HEK293 (cell line): ENCODE results near the gene CYP4V2.

Source experiments
- CTCF ChIA-PET: fragments of 350-600 bp; formaldehyde crosslinking; extraction: SDS; loops from one replicate; lab custom pipeline; 2021; ENCODE audit warnings: antibody characterized with exemption; lab: Yijun Ruan, JAX
- POLR2A ChIA-PET: fragments of 300-600 bp; formaldehyde crosslinking; extraction: SDS; loops from one replicate; lab custom pipeline; 2020; ENCODE audit warnings: antibody characterized with exemption, inconsistent platforms; lab: Yijun Ruan, JAX
- H3K27ac ChIP-seq: fragments of 200-500 bp; sonication (Bioruptor generic); 2 replicates; pipeline ENCODE4 v1.5.1; 2014; ENCODE audit warnings: low read depth, low read length, control low read depth, inconsistent platforms; ENCODE audit errors: extremely low read depth
- H3K36me3 ChIP-seq, 2 experiments: fragments of 200-500 bp in 1 of 2; sonication (Bioruptor generic) in 1 of 2; 1 replicate in 1 of 2; 2 replicates in 1 of 2; pipeline ENCODE4 v1.5.1; 2014 to 2017; ENCODE audit warnings: inconsistent platforms in 2 of 2, low read length in 2 of 2; ENCODE audit not compliant: control insufficient read depth in 2 of 2, insufficient read depth in 1 of 2
- H3K4me1 ChIP-seq: fragments of 200-500 bp; sonication (Bioruptor generic); 2 replicates; pipeline ENCODE4 v1.5.1; 2014; ENCODE audit warnings: mild to moderate bottlenecking, low read length, inconsistent platforms; ENCODE audit not compliant: control insufficient read depth, insufficient read depth
- H3K4me3 ChIP-seq: 2 replicates; pipeline ENCODE4 v1.5.1; 2011; ENCODE audit warnings: low read depth, mild to moderate bottlenecking, control low read depth, low read length, moderate library complexity
- H3K9me3 ChIP-seq: fragments of 200-500 bp; sonication (Bioruptor generic); 2 replicates; pipeline ENCODE4 v1.5.1; 2014; ENCODE audit warnings: low read depth, low read length, inconsistent platforms; ENCODE audit not compliant: control insufficient read depth, insufficient read depth
- KLF1 ChIP-seq: fragments of 450-650 bp; formaldehyde crosslinking; IDR thresholded peaks from 2 replicates; pipeline ENCODE4 v1.5.1; 2016; ENCODE audit warnings: missing biosample characterization, missing genetic modification characterization
- KLF8 ChIP-seq: fragments of 450-650 bp; formaldehyde crosslinking; IDR thresholded peaks from 2 replicates; pipeline ENCODE4 v1.5.1; 2016; ENCODE audit warnings: missing biosample characterization, missing genetic modification characterization
- MEIS1 ChIP-seq: sonication (generic); formaldehyde crosslinking; IDR thresholded peaks from 2 replicates; pipeline ENCODE4 v1.8.1; 2022; ENCODE audit warnings: missing genetic modification reagents, mild to moderate bottlenecking, borderline replicate concordance
- RBAK ChIP-seq: fragments of 450-650 bp; formaldehyde crosslinking; IDR thresholded peaks from 2 replicates; pipeline ENCODE4 v1.5.1; 2016; ENCODE audit warnings: missing biosample characterization, missing genetic modification characterization
- SCRT2 ChIP-seq: fragments of 450-650 bp; formaldehyde crosslinking; IDR thresholded peaks from 2 replicates; pipeline ENCODE4 v1.5.1; 2016; ENCODE audit warnings: missing biosample characterization, missing genetic modification characterization
- YY1 ChIP-seq: fragments of 450-650 bp; formaldehyde crosslinking; IDR thresholded peaks from 2 replicates; pipeline ENCODE4 v1.5.1; 2018; ENCODE audit warnings: missing biosample characterization, missing genetic modification characterization
- ZBTB1 ChIP-seq: fragments of 450-650 bp; formaldehyde crosslinking; IDR thresholded peaks from 2 replicates; pipeline ENCODE4 v1.5.1; 2016; ENCODE audit warnings: missing biosample characterization, missing genetic modification characterization
- ZBTB17 ChIP-seq: fragments of 450-650 bp; formaldehyde crosslinking; IDR thresholded peaks from 2 replicates; pipeline ENCODE4 v1.5.1; 2016; ENCODE audit warnings: missing biosample characterization, missing genetic modification characterization
- ZNF133 ChIP-seq: fragments of 450-650 bp; formaldehyde crosslinking; IDR thresholded peaks from 2 replicates; pipeline ENCODE4 v1.5.1; 2016; ENCODE audit warnings: missing biosample characterization, missing genetic modification characterization
- ZNF140 ChIP-seq: fragments of 450-650 bp; formaldehyde crosslinking; IDR thresholded peaks from 2 replicates; pipeline ENCODE4 v1.5.1; 2016; ENCODE audit warnings: missing biosample characterization, missing genetic modification characterization
- ZNF146 ChIP-seq: fragments of 450-650 bp; formaldehyde crosslinking; IDR thresholded peaks from 2 replicates; pipeline ENCODE4 v1.5.1; 2016; ENCODE audit warnings: missing biosample characterization, missing genetic modification characterization
- ZNF354C ChIP-seq: fragments of 450-650 bp; formaldehyde crosslinking; IDR thresholded peaks from 2 replicates; pipeline ENCODE4 v1.5.1; 2016; ENCODE audit warnings: missing biosample characterization, missing genetic modification characterization, low read depth, borderline replicate concordance
- ZNF585B ChIP-seq: fragments of 450-650 bp; formaldehyde crosslinking; IDR thresholded peaks from 2 replicates; pipeline ENCODE4 v1.5.1; 2016; ENCODE audit warnings: missing biosample characterization, missing genetic modification characterization
- ZNF626 ChIP-seq: fragments of 450-650 bp; sonication (Bioruptor Pico); formaldehyde crosslinking; IDR thresholded peaks from 2 replicates; pipeline ENCODE4 v1.5.1; 2018; ENCODE audit warnings: missing biosample characterization, missing genetic modification characterization, inconsistent platforms
- ZNF660 ChIP-seq: fragments of 450-650 bp; IDR thresholded peaks from 2 replicates; pipeline ENCODE4 v1.5.1; 2018; ENCODE audit warnings: missing biosample characterization, mild to moderate bottlenecking, missing genetic modification characterization
- ZNF670 ChIP-seq: fragments of 450-650 bp; formaldehyde crosslinking; IDR thresholded peaks from 2 replicates; pipeline ENCODE4 v1.5.1; 2016; ENCODE audit warnings: missing biosample characterization, missing genetic modification characterization, low read depth
- ZNF76 ChIP-seq: fragments of 450-650 bp; formaldehyde crosslinking; IDR thresholded peaks from 2 replicates; pipeline ENCODE4; 2016; ENCODE audit warnings: low read depth, missing biosample characterization, missing genetic modification characterization, borderline replicate concordance
- ZNF768 ChIP-seq: fragments of 450-650 bp; formaldehyde crosslinking; IDR thresholded peaks from 2 replicates; pipeline ENCODE4 v1.5.1; 2018; ENCODE audit warnings: missing biosample characterization, mild to moderate bottlenecking, missing genetic modification characterization
- TF ChIP-seq, protein P1 (sequence below): fragments of 450-650 bp; formaldehyde crosslinking; IDR thresholded peaks from 2 replicates; pipeline ENCODE4 v1.5.1; 2017; ENCODE audit warnings: missing biosample characterization, missing genetic modification characterization
- TF ChIP-seq, protein P2 (sequence below): fragments of 450-650 bp; formaldehyde crosslinking; IDR thresholded peaks from 2 replicates; pipeline ENCODE4 v1.5.1; 2016; ENCODE audit warnings: missing biosample characterization, missing genetic modification characterization
- TF ChIP-seq, protein P3 (sequence below): fragments of 450-650 bp; formaldehyde crosslinking; IDR thresholded peaks from 2 replicates; pipeline ENCODE4 v1.5.1; 2016; ENCODE audit warnings: missing biosample characterization, missing genetic modification characterization
- TF ChIP-seq, protein P4 (sequence below): fragments of 450-650 bp; formaldehyde crosslinking; IDR thresholded peaks from 2 replicates; pipeline ENCODE4 v1.5.1; 2016; ENCODE audit warnings: missing biosample characterization, missing genetic modification characterization
- TF ChIP-seq, protein P5 (sequence below): fragments of 450-650 bp; formaldehyde crosslinking; IDR thresholded peaks from 2 replicates; pipeline ENCODE4 v1.5.1; 2016; ENCODE audit warnings: missing biosample characterization, missing genetic modification characterization

CYP4V2 gene

DNA sequence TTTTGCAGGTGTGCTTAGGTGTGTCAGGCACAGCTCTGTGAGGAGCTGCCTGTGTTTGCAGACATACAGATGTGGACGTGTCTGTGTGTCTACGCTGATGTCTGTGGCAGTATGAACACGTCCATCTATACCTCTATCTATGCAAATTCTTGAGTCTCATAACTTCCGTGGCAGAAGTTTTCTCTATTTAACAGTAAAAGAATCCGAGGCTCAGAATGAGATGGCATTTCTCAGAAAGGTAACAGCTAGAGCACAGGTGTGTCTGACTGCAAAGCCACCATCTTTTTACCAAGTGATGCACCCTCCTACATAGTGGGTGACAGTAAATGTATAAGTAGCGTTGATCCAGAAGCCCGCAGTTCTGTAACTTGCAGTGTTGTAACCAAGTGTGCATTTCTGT, 39.9 kb upstream of the CYP4V2 start (continued):
- TF ChIP-seq, protein P1, sequence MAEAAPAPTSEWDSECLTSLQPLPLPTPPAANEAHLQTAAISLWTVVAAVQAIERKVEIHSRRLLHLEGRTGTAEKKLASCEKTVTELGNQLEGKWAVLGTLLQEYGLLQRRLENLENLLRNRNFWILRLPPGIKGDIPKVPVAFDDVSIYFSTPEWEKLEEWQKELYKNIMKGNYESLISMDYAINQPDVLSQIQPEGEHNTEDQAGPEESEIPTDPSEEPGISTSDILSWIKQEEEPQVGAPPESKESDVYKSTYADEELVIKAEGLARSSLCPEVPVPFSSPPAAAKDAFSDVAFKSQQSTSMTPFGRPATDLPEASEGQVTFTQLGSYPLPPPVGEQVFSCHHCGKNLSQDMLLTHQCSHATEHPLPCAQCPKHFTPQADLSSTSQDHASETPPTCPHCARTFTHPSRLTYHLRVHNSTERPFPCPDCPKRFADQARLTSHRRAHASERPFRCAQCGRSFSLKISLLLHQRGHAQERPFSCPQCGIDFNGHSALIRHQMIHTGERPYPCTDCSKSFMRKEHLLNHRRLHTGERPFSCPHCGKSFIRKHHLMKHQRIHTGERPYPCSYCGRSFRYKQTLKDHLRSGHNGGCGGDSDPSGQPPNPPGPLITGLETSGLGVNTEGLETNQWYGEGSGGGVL, result no peak
- TF ChIP-seq, protein P2, sequence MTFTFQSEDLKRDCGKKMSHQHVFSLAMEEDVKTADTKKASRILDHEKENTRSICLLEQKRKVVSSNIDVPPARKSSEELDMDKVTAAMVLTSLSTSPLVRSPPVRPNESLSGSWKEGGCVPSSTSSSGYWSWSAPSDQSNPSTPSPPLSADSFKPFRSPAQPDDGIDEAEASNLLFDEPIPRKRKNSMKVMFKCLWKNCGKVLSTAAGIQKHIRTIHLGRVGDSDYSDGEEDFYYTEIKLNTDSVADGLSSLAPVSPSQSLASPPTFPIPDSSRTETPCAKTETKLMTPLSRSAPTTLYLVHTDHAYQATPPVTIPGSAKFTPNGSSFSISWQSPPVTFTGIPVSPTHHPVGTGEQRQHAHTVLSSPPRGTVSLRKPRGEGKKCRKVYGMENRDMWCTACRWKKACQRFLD (tag by site-specific recombination), result no peak
- TF ChIP-seq, protein P3, sequence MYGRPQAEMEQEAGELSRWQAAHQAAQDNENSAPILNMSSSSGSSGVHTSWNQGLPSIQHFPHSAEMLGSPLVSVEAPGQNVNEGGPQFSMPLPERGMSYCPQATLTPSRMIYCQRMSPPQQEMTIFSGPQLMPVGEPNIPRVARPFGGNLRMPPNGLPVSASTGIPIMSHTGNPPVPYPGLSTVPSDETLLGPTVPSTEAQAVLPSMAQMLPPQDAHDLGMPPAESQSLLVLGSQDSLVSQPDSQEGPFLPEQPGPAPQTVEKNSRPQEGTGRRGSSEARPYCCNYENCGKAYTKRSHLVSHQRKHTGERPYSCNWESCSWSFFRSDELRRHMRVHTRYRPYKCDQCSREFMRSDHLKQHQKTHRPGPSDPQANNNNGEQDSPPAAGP (tag by site-specific recombination), result no peak

DNA sequence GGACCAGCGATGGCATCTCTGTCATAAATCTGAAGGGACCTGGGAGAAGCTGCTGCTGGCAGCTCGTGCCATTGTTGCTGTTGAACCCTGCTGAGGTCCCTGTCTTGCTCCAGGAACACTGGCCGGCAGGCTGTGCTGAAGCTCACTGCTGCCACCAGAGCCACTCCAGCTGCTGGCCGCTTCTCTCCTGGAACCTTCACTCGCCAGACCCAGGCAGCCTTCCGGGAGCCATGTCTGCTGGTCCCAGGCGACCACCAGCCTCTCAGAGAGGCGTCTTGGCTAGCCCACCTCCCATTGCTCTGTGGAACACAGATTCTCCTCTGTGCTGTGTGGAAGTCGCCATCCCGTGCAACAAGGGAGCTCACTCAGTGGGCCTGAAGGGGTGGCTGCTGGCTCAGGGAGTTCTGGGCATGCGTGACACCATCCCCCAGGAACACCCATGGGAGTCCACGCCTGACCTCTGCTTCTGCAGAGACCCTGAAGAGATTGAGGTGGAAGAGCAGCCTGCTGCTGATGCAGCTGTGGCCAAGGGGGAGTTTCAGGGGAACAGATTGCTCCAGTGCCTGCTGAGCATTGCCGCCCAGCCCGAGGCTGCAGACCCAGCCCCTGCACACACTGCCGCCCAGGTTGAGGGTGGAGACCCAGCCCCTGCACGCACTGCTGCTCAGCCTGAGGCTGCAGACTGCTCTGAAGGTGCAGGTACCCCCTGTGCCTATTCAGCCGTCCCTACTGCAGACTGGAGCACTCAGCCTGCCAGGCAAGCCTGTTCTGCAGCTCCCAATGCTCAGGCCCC, 33.1 kb upstream of the CYP4V2 start:
- no peaks in the 10 kb centered on the region for H3K9me3 ChIP-seq
- H3K27ac ChIP-seq, result no peak overlapping the region
- H3K4me3 ChIP-seq, result no peak overlapping the region
- H3K4me1 ChIP-seq, result no peaks in the 10 kb centered on the region
- H3K36me3 ChIP-seq, result peaks cover 6 to 8% of the 10 kb centered on the region in 2 experiments; a peak in 2 of 3 replicates
- TF ChIP-seq ZNF146 (tag by site-specific recombination) (no peak), ZNF133 (tag by site-specific recombination) (no peak), ZNF660 (tag by site-specific recombination) (no peak), ZNF585B (tag by site-specific recombination) (no peak), ZNF354C (tag by site-specific recombination) (no peak), RBAK (no peak), ZNF670 (tag by site-specific recombination) (no peak), ZBTB17 (no peak), ZNF76 (tag by site-specific recombination) (no peak), ZBTB1 (no peak), YY1 (tag by site-specific recombination) (no peak), ZNF140 (tag by site-specific recombination) (no peak), KLF8 (tag by site-specific recombination) (no peak)
- TF ChIP-seq, protein P4, sequence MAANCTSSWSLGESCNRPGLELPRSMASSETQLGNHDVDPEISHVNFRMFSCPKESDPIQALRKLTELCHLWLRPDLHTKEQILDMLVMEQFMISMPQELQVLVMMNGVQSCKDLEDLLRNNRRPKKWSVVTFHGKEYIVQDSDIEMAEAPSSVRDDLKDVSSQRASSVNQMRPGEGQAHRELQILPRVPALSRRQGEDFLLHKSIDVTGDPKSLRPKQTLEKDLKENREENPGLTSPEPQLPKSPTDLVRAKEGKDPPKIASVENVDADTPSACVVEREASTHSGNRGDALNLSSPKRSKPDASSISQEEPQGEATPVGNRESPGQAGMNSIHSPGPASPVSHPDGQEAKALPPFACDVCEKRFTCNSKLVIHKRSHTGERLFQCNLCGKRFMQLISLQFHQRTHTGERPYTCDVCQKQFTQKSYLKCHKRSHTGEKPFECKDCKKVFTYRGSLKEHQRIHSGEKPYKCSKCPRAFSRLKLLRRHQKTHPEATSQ (tag by site-specific recombination), result no peak
- ChIA-PET CTCF (interaction anchor here (1.1 kb wide), 1 partner anchor 20 kb away, joined by 3 read pairs; no protein-coding TSS in a partner anchor), POLR2A (no interaction called here)

DNA sequence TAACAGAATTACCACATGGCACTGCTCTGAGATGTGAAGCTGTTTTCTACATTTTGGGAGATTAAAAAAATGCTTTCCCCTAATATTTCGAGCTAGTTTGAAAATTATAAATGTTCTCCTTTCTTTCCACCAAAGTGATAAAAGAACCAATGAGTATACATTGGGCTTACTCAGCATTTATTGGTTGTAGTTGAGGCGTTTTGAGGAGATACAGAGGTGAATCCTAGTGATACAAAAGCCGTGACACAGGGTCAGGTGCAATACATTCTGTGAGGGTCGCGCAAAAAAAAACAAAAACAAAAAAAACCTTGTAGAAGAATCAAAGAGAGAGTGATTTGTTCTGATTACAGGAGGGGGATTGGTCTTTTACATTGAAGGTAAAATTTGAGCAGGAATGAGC, 32.4 kb upstream of the CYP4V2 start:
- POLR2A ChIA-PET, result no interaction called here
- CTCF ChIA-PET, result interaction anchor here (0.9 to 1.1 kb wide), 2 partner anchors 21 to 536 kb away, joined by 3 to 4 read pairs; no protein-coding TSS in a partner anchor
- no peak for TF ChIP-seq ZNF768 (tag by site-specific recombination)
- TF ChIP-seq ZNF626, result no peak
- TF ChIP-seq, protein P5, sequence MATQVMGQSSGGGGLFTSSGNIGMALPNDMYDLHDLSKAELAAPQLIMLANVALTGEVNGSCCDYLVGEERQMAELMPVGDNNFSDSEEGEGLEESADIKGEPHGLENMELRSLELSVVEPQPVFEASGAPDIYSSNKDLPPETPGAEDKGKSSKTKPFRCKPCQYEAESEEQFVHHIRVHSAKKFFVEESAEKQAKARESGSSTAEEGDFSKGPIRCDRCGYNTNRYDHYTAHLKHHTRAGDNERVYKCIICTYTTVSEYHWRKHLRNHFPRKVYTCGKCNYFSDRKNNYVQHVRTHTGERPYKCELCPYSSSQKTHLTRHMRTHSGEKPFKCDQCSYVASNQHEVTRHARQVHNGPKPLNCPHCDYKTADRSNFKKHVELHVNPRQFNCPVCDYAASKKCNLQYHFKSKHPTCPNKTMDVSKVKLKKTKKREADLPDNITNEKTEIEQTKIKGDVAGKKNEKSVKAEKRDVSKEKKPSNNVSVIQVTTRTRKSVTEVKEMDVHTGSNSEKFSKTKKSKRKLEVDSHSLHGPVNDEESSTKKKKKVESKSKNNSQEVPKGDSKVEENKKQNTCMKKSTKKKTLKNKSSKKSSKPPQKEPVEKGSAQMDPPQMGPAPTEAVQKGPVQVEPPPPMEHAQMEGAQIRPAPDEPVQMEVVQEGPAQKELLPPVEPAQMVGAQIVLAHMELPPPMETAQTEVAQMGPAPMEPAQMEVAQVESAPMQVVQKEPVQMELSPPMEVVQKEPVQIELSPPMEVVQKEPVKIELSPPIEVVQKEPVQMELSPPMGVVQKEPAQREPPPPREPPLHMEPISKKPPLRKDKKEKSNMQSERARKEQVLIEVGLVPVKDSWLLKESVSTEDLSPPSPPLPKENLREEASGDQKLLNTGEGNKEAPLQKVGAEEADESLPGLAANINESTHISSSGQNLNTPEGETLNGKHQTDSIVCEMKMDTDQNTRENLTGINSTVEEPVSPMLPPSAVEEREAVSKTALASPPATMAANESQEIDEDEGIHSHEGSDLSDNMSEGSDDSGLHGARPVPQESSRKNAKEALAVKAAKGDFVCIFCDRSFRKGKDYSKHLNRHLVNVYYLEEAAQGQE (tag by site-specific recombination), result no peak
- TF ChIP-seq MEIS1 (CRISPR knock-in tag), result no peak
- no peak for TF ChIP-seq SCRT2 (tag by site-specific recombination)
- TF ChIP-seq KLF1 (tag by site-specific recombination), result no peak

More for the DNA sequence above, 32.4 kb upstream of the CYP4V2 start:
- H3K4me3 ChIP-seq, result no peak overlapping the region
- H3K36me3 ChIP-seq, result peaks cover 6 to 8% of the 10 kb centered on the region in 2 experiments; a peak in 2 of 3 replicates
- no peaks in the 10 kb centered on the region for H3K9me3 ChIP-seq
- no peak overlapping the region for H3K27ac ChIP-seq
- no peaks in the 10 kb centered on the region for H3K4me1 ChIP-seq
